ENCODE results near the gene TSHZ2. TPM values are rescaled to one million over a fixed set of nuclear protein-coding genes. Genes with fewer than 3 reads are reported as not detected.

TSHZ2 gene
- total RNA-seq, 1 donor from 2014 or later: 12.6 TPM

DNA sequence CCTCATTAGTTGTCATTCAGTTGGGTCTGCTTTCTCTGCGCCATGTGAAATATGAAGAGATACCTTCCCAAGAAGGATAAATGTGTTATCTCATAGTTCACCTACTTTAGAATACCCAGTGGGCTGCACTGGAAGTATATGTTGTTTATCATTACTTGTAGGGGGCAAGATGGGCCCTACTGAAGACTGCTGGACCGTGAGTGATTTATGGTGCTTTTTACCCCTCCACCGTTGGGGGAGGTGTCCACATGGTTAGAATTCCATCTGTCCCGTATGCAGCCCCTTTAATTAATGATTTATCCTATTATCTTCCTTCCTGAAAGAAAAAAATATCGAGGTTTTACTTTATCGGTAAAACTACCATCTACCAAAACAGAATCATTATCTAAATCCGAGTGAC, 97.0 kb downstream of the TSHZ2 start:
- Histone ChIP-seq H3K27me3 (ENCODE audit: low read depth) (no peaks in the 10 kb centered on the region), H3K27ac (no peak overlapping the region), H3K4me1 (no peaks in the 10 kb centered on the region), H3K4me3 (no peak overlapping the region), H3K36me3 (no peaks in the 10 kb centered on the region), H3K9me3 (peaks cover 8% of the 10 kb centered on the region)
- intact Hi-C loops (cut with DNase I): no loop called here
- no peak for DNase-seq
- TF ChIP-seq, protein P1, sequence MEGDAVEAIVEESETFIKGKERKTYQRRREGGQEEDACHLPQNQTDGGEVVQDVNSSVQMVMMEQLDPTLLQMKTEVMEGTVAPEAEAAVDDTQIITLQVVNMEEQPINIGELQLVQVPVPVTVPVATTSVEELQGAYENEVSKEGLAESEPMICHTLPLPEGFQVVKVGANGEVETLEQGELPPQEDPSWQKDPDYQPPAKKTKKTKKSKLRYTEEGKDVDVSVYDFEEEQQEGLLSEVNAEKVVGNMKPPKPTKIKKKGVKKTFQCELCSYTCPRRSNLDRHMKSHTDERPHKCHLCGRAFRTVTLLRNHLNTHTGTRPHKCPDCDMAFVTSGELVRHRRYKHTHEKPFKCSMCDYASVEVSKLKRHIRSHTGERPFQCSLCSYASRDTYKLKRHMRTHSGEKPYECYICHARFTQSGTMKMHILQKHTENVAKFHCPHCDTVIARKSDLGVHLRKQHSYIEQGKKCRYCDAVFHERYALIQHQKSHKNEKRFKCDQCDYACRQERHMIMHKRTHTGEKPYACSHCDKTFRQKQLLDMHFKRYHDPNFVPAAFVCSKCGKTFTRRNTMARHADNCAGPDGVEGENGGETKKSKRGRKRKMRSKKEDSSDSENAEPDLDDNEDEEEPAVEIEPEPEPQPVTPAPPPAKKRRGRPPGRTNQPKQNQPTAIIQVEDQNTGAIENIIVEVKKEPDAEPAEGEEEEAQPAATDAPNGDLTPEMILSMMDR (IDR thresholded peaks at IDR 0.05): no peak
- no peak for ATAC-seq

DNA sequence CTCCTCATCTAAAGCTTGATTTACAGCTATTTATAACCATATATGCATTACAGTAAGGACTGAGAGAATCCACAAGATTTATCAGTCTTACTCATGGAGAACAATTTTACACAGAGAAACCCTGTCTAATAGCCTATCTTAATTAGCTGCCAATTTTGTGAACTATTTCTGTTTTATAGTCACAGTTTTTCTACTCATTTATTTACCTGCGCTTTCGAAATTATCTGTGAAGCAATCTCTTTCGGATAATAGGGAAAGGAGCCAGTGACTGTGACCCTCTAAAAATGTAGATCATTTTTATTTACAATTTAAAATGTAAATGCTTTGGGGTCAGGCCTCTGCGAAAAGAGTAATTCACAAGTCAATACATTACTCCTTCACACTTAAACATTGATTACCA, 98.1 kb downstream of the TSHZ2 start:
- no peak for DNase-seq
- Histone ChIP-seq H3K27ac (no peak overlapping the region), H3K36me3 (no peaks in the 10 kb centered on the region), H3K27me3 (ENCODE audit: low read depth) (no peaks in the 10 kb centered on the region), H3K4me3 (no peak overlapping the region), H3K4me1 (no peaks in the 10 kb centered on the region), H3K9me3 (peaks cover 8% of the 10 kb centered on the region)
- no peak for ATAC-seq
- intact Hi-C loops (cut with DNase I): no loop called here
- TF ChIP-seq, protein P1 (IDR thresholded peaks at IDR 0.05): no peak

DNA sequence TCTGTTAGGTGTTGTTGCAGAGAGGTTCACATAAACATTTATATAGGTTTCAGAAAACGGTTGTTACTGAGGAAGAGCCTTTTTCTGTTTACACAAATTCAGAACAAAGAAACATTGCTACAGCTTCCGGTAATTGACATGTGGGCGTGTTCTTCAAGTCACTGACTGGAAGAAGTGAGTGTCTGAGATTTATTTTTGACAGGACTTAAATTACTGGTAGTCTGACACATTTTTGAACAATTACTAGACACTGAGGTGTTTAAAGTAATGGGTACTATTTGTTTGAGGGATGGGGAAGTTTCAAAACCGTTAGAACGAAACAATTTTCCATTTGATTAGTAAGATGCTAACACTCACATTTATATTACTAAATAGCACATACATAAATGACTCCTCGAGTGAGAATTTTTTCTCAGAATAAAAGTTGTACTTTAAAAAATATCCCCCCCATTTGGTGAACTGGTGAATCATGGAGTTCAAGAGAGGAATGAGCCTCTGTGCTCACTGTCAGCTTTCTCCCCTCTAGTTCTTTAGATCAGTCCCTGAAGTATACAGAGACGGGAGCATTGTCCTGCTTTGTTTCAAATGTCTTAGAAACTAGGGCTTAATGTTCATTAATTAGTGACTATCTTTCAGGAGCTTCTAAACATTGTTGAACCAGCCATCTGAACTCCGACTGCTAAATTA, 98.7 kb downstream of the TSHZ2 start:
- Histone ChIP-seq H3K9me3 (peaks cover 8% of the 10 kb centered on the region), H3K4me1 (no peaks in the 10 kb centered on the region), H3K36me3 (no peaks in the 10 kb centered on the region), H3K27me3 (ENCODE audit: low read depth) (no peaks in the 10 kb centered on the region), H3K27ac (no peak overlapping the region), H3K4me3 (no peak overlapping the region)
- TF ChIP-seq, protein P1 (IDR thresholded peaks at IDR 0.05): no peak
- intact Hi-C loops (cut with DNase I): no loop called here
- DNase-seq (no peak), ATAC-seq (no peak)

DNA sequence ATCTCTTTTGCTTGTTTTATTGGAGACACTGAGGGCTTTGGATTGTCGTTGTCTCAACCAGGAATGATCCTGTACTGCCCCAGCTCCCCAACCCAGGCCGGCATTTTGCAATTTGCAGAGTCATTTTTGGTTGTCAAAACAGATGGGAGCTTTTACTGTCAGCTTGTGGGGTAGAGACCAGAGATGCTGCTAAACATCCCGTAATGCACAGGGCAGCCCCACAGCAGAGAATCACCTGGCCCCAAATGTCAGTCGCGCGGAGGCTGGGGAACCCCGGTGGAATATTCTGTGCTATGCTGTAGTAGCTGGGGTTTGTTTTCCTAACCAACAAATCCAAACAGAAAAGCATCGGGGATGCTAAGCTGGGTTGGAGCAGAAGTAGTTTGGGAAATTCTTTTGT, 99.7 kb downstream of the TSHZ2 start:
- no peak for DNase-seq

DNA sequence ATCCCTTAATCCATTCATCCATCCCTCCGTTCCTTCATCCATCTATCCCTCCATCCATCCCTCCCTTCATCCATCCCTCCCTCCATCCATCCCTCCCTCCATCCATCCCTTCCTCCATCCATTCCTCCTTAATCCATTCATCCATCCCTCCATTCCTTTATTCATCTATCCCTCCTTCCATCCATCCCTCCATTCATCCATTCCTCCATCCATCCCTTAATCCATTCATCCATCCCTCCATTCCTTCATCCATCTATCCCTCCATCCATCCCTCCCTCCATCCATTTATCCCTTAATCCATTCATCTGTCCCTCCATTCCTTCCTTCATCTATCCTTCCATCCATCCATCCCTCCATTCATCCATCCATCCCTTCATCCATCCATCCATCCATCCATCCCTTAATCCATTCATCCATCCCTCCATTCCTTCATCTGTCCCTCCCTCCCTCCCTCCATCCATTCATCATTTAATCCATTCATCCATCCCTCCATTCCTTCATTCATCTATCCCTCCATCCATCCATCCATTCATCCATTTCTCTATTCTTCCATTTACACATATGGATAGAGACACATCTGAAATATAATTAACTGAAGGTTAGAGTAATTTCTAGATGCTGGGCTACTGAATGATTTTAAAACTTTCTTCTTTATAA, 100.9 kb downstream of the TSHZ2 start:
- ATAC-seq (no peak), DNase-seq (no peak)
- no peak overlapping the region for H3K4me3 ChIP-seq
- peaks cover 4% of the 10 kb centered on the region for H3K9me3 ChIP-seq
- TF ChIP-seq, protein P1 (IDR thresholded peaks at IDR 0.05): no peak
- H3K36me3 ChIP-seq: no peaks in the 10 kb centered on the region
- no peaks in the 10 kb centered on the region for H3K4me1 ChIP-seq
- H3K27ac ChIP-seq: no peak overlapping the region
- no peaks in the 10 kb centered on the region for H3K27me3 ChIP-seq (ENCODE audit: low read depth)
- intact Hi-C loops (cut with DNase I): no loop called here

More for the DNA sequence above, 99.7 kb downstream of the TSHZ2 start:
- no peaks in the 10 kb centered on the region for H3K36me3 ChIP-seq
- H3K27ac ChIP-seq: no peak overlapping the region
- no peaks in the 10 kb centered on the region for H3K27me3 ChIP-seq (ENCODE audit: low read depth)
- intact Hi-C loops (cut with DNase I): no loop called here
- no peak for ATAC-seq
- TF ChIP-seq, protein P1 (IDR thresholded peaks at IDR 0.05): no peak
- peaks cover 8% of the 10 kb centered on the region for H3K9me3 ChIP-seq
- no peak overlapping the region for H3K4me3 ChIP-seq
- no peaks in the 10 kb centered on the region for H3K4me1 ChIP-seq
